K562 (cell line): ENCODE results near the gene CFAP410. TPM values are rescaled to one million over a fixed set of nuclear protein-coding genes. Genes with fewer than 3 reads are reported as not detected.

Source experiments
- ATAC-seq: fragments of 200-7000 bp; cut with Tn5 transposase; 3 replicates; pipeline ENCODE4 v1.9.1; 2020; ENCODE audit warnings: moderate library complexity
- BruUV-seq: library from RNA; stranded (reverse); fragments of 400-500 nt; replicated peaks from 2 replicates; lab custom pipeline; 2021; lab: Mats Ljungman, UMichigan
- CTCF ChIA-PET: fragments of 300-600 bp; formaldehyde crosslinking; extraction: SDS; loops from one replicate; lab custom pipeline; 2021; ENCODE audit warnings: low intra/inter-chr PET ratio; lab: Yijun Ruan, JAX
- POLR2A ChIA-PET: fragments of 300-600, 350-650 bp; sonication (Branson Sonifier 250); formaldehyde crosslinking; extraction: SDS; loops from one replicate; lab custom pipeline; 2021; ENCODE audit warnings: antibody characterized with exemption, inconsistent platforms; lab: Yijun Ruan, JAX
- DNase-seq, 4 experiments: peaks; one replicate each; pipeline versions ENCODE4 v3.0.0 to v3.0.0-alpha.2; 2011 to 2018; ENCODE audit warnings: low spot score in 3 of 4, mixed read lengths in 3 of 4; ENCODE audit errors: extremely low read depth in 1 of 4
- FAIRE-seq: peaks from 2 replicates; lab custom pipeline; 2011; peaks lifted over from hg19 to GRCh38; lab: Jason Lieb, UNC
- H2AFZ ChIP-seq: 2 replicates; pipeline ENCODE4 v1.6.0; 2011; ENCODE audit warnings: low read depth, low read length, control low read depth, inconsistent platforms
- H3K27ac ChIP-seq: fragments of 200-600 bp; 3 replicates; pipeline ENCODE4 v1.8.0; 2011; ENCODE audit warnings: low read depth, mild to moderate bottlenecking, control low read depth, inconsistent platforms, low read length, moderate library complexity, mixed read lengths; ENCODE audit errors: extremely low read depth
- H3K27me3 ChIP-seq, 2 experiments: fragments of 300-600 bp in 1 of 2; 2 replicates in 1 of 2; 3 replicates in 1 of 2; pipeline versions ENCODE4 v1.6.0 to v1.8.0; 2011; ENCODE audit warnings: inconsistent platforms in 2 of 2, low read length in 2 of 2, mild to moderate bottlenecking in 1 of 2, mixed read lengths in 1 of 2, moderate library complexity in 1 of 2; ENCODE audit not compliant: control insufficient read depth in 2 of 2, insufficient read depth in 2 of 2
- H3K36me3 ChIP-seq: fragments of 300-600 bp; 3 replicates; pipeline ENCODE4 v1.8.0; 2011; ENCODE audit warnings: mild to moderate bottlenecking, low read length, inconsistent platforms; ENCODE audit not compliant: control insufficient read depth, insufficient read depth
- H3K4me1 ChIP-seq, 2 experiments: fragments of 200-600 bp in 1 of 2; replicated peaks in 1 of 2; 2 replicates in 1 of 2; 3 replicates in 1 of 2; pipeline versions ENCODE4 v1.5.1 to v1.8.0; 2011; ENCODE audit warnings: inconsistent platforms in 2 of 2, low read length in 2 of 2, mild to moderate bottlenecking in 1 of 2, mixed read lengths in 1 of 2, moderate library complexity in 1 of 2; ENCODE audit not compliant: control insufficient read depth in 2 of 2, insufficient read depth in 2 of 2
- H3K4me2 ChIP-seq: 2 replicates; pipeline ENCODE4 v1.6.1; 2011; ENCODE audit warnings: low read length, control low read depth, inconsistent platforms, mixed read lengths; ENCODE audit not compliant: insufficient read depth
- H3K4me3 ChIP-seq: fragments of 200-600 bp; sonication (generic), shearing (Covaris generic); 2 replicates; pipeline ENCODE4 v1.5.1; 2016; ENCODE audit warnings: control low read depth, inconsistent platforms
- H3K79me2 ChIP-seq: fragments of 200-600 bp; 3 replicates; pipeline ENCODE4 v1.8.0; 2011; ENCODE audit warnings: low read length, inconsistent platforms; ENCODE audit not compliant: control insufficient read depth, insufficient read depth
- H3K9ac ChIP-seq, 2 experiments: 2 replicates each; pipeline versions ENCODE4 v1.6.0 to v1.6.1; 2011; ENCODE audit warnings: low read depth in 2 of 2, low read length in 2 of 2, control low read depth in 1 of 2, inconsistent platforms in 1 of 2, mild to moderate bottlenecking in 1 of 2, mixed read lengths in 1 of 2; ENCODE audit not compliant: insufficient read depth in 1 of 2
- H3K9me1 ChIP-seq: one replicate; pipeline ENCODE4 v1.6.0; 2011; ENCODE audit warnings: inconsistent platforms, mild to moderate bottlenecking, low read length, moderate library complexity; ENCODE audit not compliant: control insufficient read depth, insufficient read depth
- H3K9me3 ChIP-seq: replicated peaks from 2 replicates; pipeline ENCODE4 v1.5.1; 2011; ENCODE audit warnings: low read depth, low read length, inconsistent platforms; ENCODE audit not compliant: control insufficient read depth, insufficient read depth
- H4K20me1 ChIP-seq: replicated peaks from 2 replicates; pipeline ENCODE4 v1.6.1; 2011; ENCODE audit warnings: low read length, inconsistent platforms, mixed read lengths; ENCODE audit not compliant: control insufficient read depth, insufficient read depth
- ESRRA ChIP-seq: fragments of 450-650 bp; IDR thresholded peaks from 2 replicates; pipeline ENCODE4 v1.6.1; 2014; ENCODE audit warnings: low read depth, mild to moderate bottlenecking, moderate library complexity, borderline replicate concordance
- NFIC ChIP-seq: fragments of 450-650 bp; IDR thresholded peaks from 2 replicates; pipeline ENCODE4 v1.6.1; 2017; ENCODE audit warnings: mild to moderate bottlenecking, inconsistent platforms
- NR2F6 ChIP-seq: fragments of 450-650 bp; formaldehyde crosslinking; IDR thresholded peaks from 2 replicates; pipeline ENCODE4 v1.4.0; 2020; ENCODE audit warnings: mild to moderate bottlenecking
- NUFIP1 ChIP-seq: fragments of 450-650 bp; IDR thresholded peaks from 2 replicates; pipeline ENCODE4 v1.6.1; 2018; ENCODE audit not compliant: partially characterized antibody
- POLR2G ChIP-seq: fragments of 200-400 bp; formaldehyde crosslinking; IDR thresholded peaks from 2 replicates; pipeline ENCODE4 v1.6.1; 2017; ENCODE audit warnings: low read depth, mild to moderate bottlenecking, antibody characterized with exemption, low read length, moderate library complexity
- PPARD ChIP-seq: fragments of 250-450 bp; sonication (Bioruptor Pico); IDR thresholded peaks from 2 replicates; pipeline ENCODE4 v1.8.0; 2022; ENCODE audit warnings: inconsistent platforms, mild to moderate bottlenecking, moderate library complexity
- RBFOX2 ChIP-seq: fragments of 200-400 bp; formaldehyde crosslinking; IDR thresholded peaks from 2 replicates; pipeline ENCODE4 v1.6.1; 2017; ENCODE audit warnings: low read depth, mild to moderate bottlenecking, low read length, moderate library complexity
- RFX7 ChIP-seq: fragments of 250-450 bp; sonication (Bioruptor Pico); IDR thresholded peaks from 2 replicates; pipeline ENCODE4 v1.5.1; 2021; ENCODE audit warnings: mild to moderate bottlenecking
- TARDBP ChIP-seq: fragments of 450-650 bp; IDR thresholded peaks from 2 replicates; pipeline ENCODE4 v1.6.1; 2016
- ZNF561 ChIP-seq: fragments of 450-650 bp; formaldehyde crosslinking; conservative IDR thresholded peaks from 2 replicates; pipeline ENCODE4 v1.4.0; 2020; ENCODE audit warnings: mild to moderate bottlenecking, moderate library complexity
- ZNF707 ChIP-seq: fragments of 250-450 bp; sonication (Bioruptor Pico); conservative IDR thresholded peaks from 2 replicates; pipeline ENCODE4 v1.8.0; 2022; ENCODE audit warnings: inconsistent platforms, mild to moderate bottlenecking, moderate library complexity
- WGBS: fragments of 100-300 bp; shearing (Covaris generic); methylation state at CpG from one replicate; pipeline ENCODE4 v1.1.6; 2016; ENCODE audit warnings: low coverage, mixed read lengths; ENCODE audit not compliant: insufficient coverage; ENCODE audit errors: missing lambda C conversion rate; 5-methylcytosine and 5-hydroxymethylcytosine counted together
- in situ Hi-C: fragments of 300-500 bp; cut with MboI; formaldehyde crosslinking; loops from 4 replicates; pipeline ENCODE4 v1.15.0; 2018; ENCODE audit warnings: inconsistent platforms, mixed read lengths
- intact Hi-C: fragments of 100-400 bp; cut with micrococcal nuclease; formaldehyde crosslinking; loops from 2 replicates; pipeline ENCODE4 v1.14.2; 2022
- polyA plus RNA-seq, 8 experiments: library from polyadenylated mRNA; depleted of rRNA in 4 of 8; stranded (reverse) in 5 of 8; unstranded in 3 of 8; fragments of >200 nt; fragmentation: Nextera tagmentation in 2 of 8; fragmentation: Illumina TruSeq in 1 of 8; extraction: Ambion mirVana in 2 of 8; extraction: Trizol in 1 of 8; gene quantifications; 2 replicates each; pipeline versions ENCODE4 v1.2.1 to v1.2.3, GENCODE V29; 2011 to 2014; ENCODE audit warnings: inconsistent platforms in 1 of 8, missing spikeins in 1 of 8
- total RNA-seq, 7 experiments: library from RNA; depleted of rRNA in 6 of 7; stranded (reverse); fragments of >200 nt in 6 of 7; fragmentation: Illumina TruSeq in 2 of 7; extraction: Trizol in 2 of 7; gene quantifications; 2 replicates each; pipeline versions ENCODE4 v1.2.1 to v1.2.3, GENCODE V29; 2011 to 2021; ENCODE audit warnings: low replicate concordance in 1 of 7
- TF ChIP-seq, protein P1 (sequence below): fragments of 150-350 bp; IDR thresholded peaks from 2 replicates; pipeline ENCODE4 v1.6.1; 2014; ENCODE audit warnings: low read depth, mild to moderate bottlenecking, low read length, borderline replicate concordance

CFAP410 gene
- total and polyA plus RNA-seq, 9 of the 15 experiments (the other 6 are each of a cell fraction or from before 2014, with no cell fraction given), result 0.07 to 17.3 (median 2.3) TPM

DNA sequence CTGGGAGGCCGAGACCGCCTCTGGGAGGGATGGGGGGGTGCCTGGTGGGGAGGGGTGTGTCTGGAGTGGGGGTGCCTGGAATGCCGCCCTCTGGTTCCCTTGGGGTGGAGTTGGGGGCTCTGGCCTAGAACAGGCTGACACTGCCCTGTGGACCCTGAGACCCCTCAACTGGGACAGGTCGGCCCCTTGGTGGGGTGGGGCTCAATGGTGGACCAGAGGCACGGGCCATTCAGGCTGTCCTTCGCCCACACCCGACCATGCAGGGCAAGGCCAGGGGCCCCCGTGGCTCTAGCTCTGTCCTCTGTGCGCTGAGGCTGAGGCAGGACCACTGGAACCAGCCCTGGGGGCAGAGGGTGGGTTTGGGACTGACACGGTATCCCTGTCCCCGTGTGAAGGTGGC is 24.6 kb downstream of the CFAP410 start:
- peaks cover 0 to 33% of the 10 kb centered on the region in 2 experiments; a peak in 1 of 5 replicates for H3K4me1 ChIP-seq
- BruUV-seq, result no TSS peak
- no peaks in the 10 kb centered on the region for H3K79me2 ChIP-seq
- H3K9me1 ChIP-seq, result no peaks in the 10 kb centered on the region
- 0 out of 4 replicates have a peak overlapping the region, but pooled peaks of 1 of the 2 experiments have one; percentile 23 for H3K9ac ChIP-seq
- intact Hi-C loops (no loop called here), in situ Hi-C loops (no loop called here)
- H3K27me3 ChIP-seq, result no peaks in the 10 kb centered on the region
- no peak overlapping the region for H3K4me2 ChIP-seq
- no peak overlapping the region for H3K27ac ChIP-seq
- FAIRE-seq (no peak), DNase-seq (no peak), ATAC-seq (no peak)
- ChIA-PET CTCF (no interaction called here), POLR2A (interaction anchor here (0.6 to 1.7 kb wide), 4 partner anchors 9 to 20 kb away, joined by 3 to 8 read pairs (median 4); no protein-coding TSS in a partner anchor)
- no peaks in the 10 kb centered on the region for H3K9me3 ChIP-seq
- H4K20me1 ChIP-seq, result no peaks in the 10 kb centered on the region
- no peak for TF ChIP-seq NFIC
- TF ChIP-seq PPARD (CRISPR knock-in tag), result no peak
- TF ChIP-seq ZNF707 (CRISPR knock-in tag), result no peak
- TF ChIP-seq TARDBP, result no peak
- no peak for TF ChIP-seq ZNF561 (CRISPR knock-in tag)
- no peak for TF ChIP-seq NUFIP1
- peaks cover 79% of the 10 kb centered on the region; the same call in 2 of the 3 replicates for H3K36me3 ChIP-seq
- no peak overlapping the region for H2AFZ ChIP-seq
- no peak overlapping the region for H3K4me3 ChIP-seq
- WGBS, result 87% methylated on average over 9 of the region's 11 CpGs

- no peak overlapping the region for H2AFZ ChIP-seq
- POLR2A ChIA-PET, result interaction anchor here (1.2 to 1.5 kb wide), 2 partner anchors 9 to 21 kb away, joined by 3 to 6 read pairs; no protein-coding TSS in a partner anchor
- FAIRE-seq, result no peak
- no peak overlapping the region for H3K4me3 ChIP-seq
- DNase-seq, result no peak
- H4K20me1 ChIP-seq, result no peaks in the 10 kb centered on the region
- peaks cover 75% of the 10 kb centered on the region; the same call in 2 of the 3 replicates for H3K36me3 ChIP-seq
- intact Hi-C loops (no loop called here), in situ Hi-C loops (no loop called here)
- ATAC-seq, result no peak
- H3K27me3 ChIP-seq, result no peaks in the 10 kb centered on the region
- peak overlapping the region in 1 of 2 experiments; percentile 9; a peak in 1 of 4 replicates for H3K9ac ChIP-seq
- peaks cover 0 to 29% of the 10 kb centered on the region in 2 experiments; a peak in 1 of 5 replicates for H3K4me1 ChIP-seq
- H3K79me2 ChIP-seq, result no peaks in the 10 kb centered on the region
- 92% methylated on average over 12 of the region's 15 CpGs for WGBS
- no peaks in the 10 kb centered on the region for H3K9me1 ChIP-seq
- CTCF ChIA-PET, result no interaction called here
- TF ChIP-seq POLR2G, result peak; percentile 48
- peak; percentile 22; the same call in 1 of the 2 replicates for TF ChIP-seq RBFOX2
- TF ChIP-seq ESRRA, result no peak
- no peak for TF ChIP-seq NR2F6 (CRISPR knock-in tag)
- TF ChIP-seq, protein P1, sequence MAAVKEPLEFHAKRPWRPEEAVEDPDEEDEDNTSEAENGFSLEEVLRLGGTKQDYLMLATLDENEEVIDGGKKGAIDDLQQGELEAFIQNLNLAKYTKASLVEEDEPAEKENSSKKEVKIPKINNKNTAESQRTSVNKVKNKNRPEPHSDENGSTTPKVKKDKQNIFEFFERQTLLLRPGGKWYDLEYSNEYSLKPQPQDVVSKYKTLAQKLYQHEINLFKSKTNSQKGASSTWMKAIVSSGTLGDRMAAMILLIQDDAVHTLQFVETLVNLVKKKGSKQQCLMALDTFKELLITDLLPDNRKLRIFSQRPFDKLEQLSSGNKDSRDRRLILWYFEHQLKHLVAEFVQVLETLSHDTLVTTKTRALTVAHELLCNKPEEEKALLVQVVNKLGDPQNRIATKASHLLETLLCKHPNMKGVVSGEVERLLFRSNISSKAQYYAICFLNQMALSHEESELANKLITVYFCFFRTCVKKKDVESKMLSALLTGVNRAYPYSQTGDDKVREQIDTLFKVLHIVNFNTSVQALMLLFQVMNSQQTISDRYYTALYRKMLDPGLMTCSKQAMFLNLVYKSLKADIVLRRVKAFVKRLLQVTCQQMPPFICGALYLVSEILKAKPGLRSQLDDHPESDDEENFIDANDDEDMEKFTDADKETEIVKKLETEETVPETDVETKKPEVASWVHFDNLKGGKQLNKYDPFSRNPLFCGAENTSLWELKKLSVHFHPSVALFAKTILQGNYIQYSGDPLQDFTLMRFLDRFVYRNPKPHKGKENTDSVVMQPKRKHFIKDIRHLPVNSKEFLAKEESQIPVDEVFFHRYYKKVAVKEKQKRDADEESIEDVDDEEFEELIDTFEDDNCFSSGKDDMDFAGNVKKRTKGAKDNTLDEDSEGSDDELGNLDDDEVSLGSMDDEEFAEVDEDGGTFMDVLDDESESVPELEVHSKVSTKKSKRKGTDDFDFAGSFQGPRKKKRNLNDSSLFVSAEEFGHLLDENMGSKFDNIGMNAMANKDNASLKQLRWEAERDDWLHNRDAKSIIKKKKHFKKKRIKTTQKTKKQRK, result no peak
- no peak for TF ChIP-seq RFX7 (CRISPR knock-in tag)
- H3K4me2 ChIP-seq, result no peak overlapping the region
- H3K27ac ChIP-seq, result no peak overlapping the region
- H3K9me3 ChIP-seq, result no peaks in the 10 kb centered on the region
- no TSS peak for BruUV-seq
Measured at GRCh38 chr21:44314128-44314527, 25.1 kb downstream of the CFAP410 start.
